ENCODE data around the gene NXF3.

GRCh38 chrX:103107836-103108235 is 14.9 kb upstream of the NXF3 start:
- TF ChIP-seq CTCF (IDR thresholded peaks at IDR 0.05) = no peak
- TF ChIP-seq POLR2A (IDR thresholded peaks at IDR 0.05) = no peak
